Ishikawa (cell line): ENCODE results near the gene CST7.

ENCODE experiments used
- CEBPB ChIP-seq: IDR thresholded peaks from 2 replicates; pipeline ENCODE4 v1.6.1; 2012
- EGR1 ChIP-seq: IDR thresholded peaks from 2 replicates; pipeline ENCODE4 v1.6.1; 2012
- EP300 ChIP-seq: IDR thresholded peaks from 2 replicates; pipeline ENCODE4 v1.6.1; 2012; ENCODE audit warnings: borderline replicate concordance
- TF ChIP-seq, protein P1 (sequence below): IDR thresholded peaks from 2 replicates; pipeline ENCODE4 v1.6.1; 2012

DNA sequence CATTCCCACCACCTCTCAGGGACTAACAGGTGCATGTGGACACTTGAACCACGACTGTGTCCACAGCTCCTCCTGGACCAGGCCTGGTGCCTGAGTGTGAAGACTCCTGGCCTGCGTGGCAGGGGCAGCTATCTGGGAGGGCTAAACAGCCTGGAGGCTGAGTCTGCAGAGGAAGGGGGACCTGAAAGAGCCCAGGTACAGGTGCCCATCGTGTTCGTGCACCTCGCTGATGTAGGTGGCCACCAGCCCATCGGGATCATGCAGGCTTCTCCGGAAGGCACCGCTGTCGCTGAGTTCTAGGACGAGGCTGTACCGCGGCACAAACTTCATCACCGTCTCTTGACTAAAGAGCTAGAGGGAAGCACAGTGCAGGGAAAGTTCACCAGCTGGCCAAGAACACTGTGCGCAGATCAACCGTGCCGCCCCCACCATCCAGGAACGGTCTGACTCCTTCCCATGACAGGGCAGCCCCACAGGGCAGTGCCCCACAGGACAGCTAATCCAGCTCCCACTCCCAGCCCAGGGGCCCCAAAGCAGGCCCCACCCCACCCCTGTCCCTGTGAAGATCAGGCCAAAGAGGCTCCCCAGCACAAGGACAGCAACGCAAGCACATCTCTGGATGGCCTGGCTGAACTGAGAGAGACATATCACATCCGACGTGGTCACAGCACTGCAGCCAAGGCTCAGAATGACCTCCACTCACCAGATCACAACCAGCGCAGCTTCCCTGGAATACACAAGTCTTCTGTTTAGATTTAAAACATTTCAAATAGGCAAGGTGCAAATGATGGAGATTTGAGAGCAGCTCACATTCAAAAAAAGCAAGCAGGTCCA, 14.8 kb downstream of the CST7 start:
- TF ChIP-seq EGR1 (no peak), EP300 (no peak), CEBPB (no peak)
- TF ChIP-seq, protein P1, sequence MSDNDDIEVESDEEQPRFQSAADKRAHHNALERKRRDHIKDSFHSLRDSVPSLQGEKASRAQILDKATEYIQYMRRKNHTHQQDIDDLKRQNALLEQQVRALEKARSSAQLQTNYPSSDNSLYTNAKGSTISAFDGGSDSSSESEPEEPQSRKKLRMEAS: no peak
